B cell (primary cell): ENCODE data around the gene CUBN. TPM values are rescaled to one million over a fixed set of nuclear protein-coding genes. Genes with fewer than 3 reads are reported as not detected.

ENCODE experiments used
- ATAC-seq: fragments of 200-7000 bp; cut with Tn5 transposase; one replicate; pipeline ENCODE4 v1.10.0; 2021; ENCODE audit warnings: low read depth, mild to moderate bottlenecking, moderate number of reproducible peaks, moderate library complexity
- CTCF ChIA-PET: fragments of 350-600 bp; sonication (Branson Sonifier 250); formaldehyde crosslinking; loops from one replicate; lab custom pipeline; 2021; ENCODE audit warnings: antibody characterized with exemption, inconsistent platforms; lab: Charles Lee
- POLR2A ChIA-PET: fragments of 350-600 bp; sonication (Branson Sonifier 250); formaldehyde crosslinking; loops from one replicate; lab custom pipeline; 2021; ENCODE audit warnings: antibody characterized with exemption; lab: Charles Lee
- DNase-seq: peaks from one replicate; pipeline ENCODE4 v3.0.0; 2013
- H2AFZ ChIP-seq: 2 replicates; pipeline ENCODE4 v1.6.1; 2012; ENCODE audit warnings: mild to moderate bottlenecking, low read depth, low read length; ENCODE audit not compliant: insufficient read depth, poor library complexity, severe bottlenecking
- H3K27ac ChIP-seq, 2 donors: 1 replicate in 1 of 2; 2 replicates in 1 of 2; pipeline ENCODE4 v1.5.1; 2012 to 2013; ENCODE audit warnings: low read length in 2 of 2, mild to moderate bottlenecking in 2 of 2, moderate library complexity in 1 of 2
- H3K27me3 ChIP-seq, 4 experiments: fragments of 200-600 bp in 1 of 4; sonication (generic) in 1 of 4; replicated peaks in 1 of 4; 1 replicate in 2 of 4; 2 replicates in 2 of 4; pipeline versions ENCODE4 v1.6.1 to v1.7.0; 2013 to 2016; ENCODE audit warnings: low read length in 3 of 4, mild to moderate bottlenecking in 2 of 4, mixed read lengths in 1 of 4, moderate library complexity in 1 of 4; ENCODE audit not compliant: insufficient read depth in 4 of 4, control insufficient read depth in 3 of 4; ENCODE audit errors: control extremely low read depth in 1 of 4
- H3K36me3 ChIP-seq, 2 experiments: replicated peaks in 1 of 2; 1 replicate in 1 of 2; 2 replicates in 1 of 2; pipeline versions ENCODE4 v1.6.1 to v1.7.1; 2013; ENCODE audit warnings: low read length in 1 of 2; ENCODE audit not compliant: insufficient read depth in 2 of 2, control insufficient read depth in 1 of 2; ENCODE audit errors: control extremely low read depth in 1 of 2, extremely low read depth in 1 of 2
- H3K4me1 ChIP-seq, 2 donors: fragments of 200-600 bp in 1 of 2; sonication (generic) in 1 of 2; 1 replicate in 1 of 2; 2 replicates in 1 of 2; pipeline versions ENCODE4 v1.5.1 to v1.6.1; 2013 to 2017; ENCODE audit warnings: low read length in 2 of 2; ENCODE audit not compliant: control insufficient read depth in 2 of 2, insufficient read depth in 2 of 2
- H3K4me2 ChIP-seq: replicated peaks from 2 replicates; pipeline ENCODE3; 2012; ENCODE audit warnings: mild to moderate bottlenecking, low read depth, low read length; ENCODE audit not compliant: poor library complexity, severe bottlenecking
- H3K4me3 ChIP-seq, 5 experiments: fragments of 200-600 bp in 1 of 5; sonication (generic) in 1 of 5; 1 replicate in 3 of 5; 2 replicates in 2 of 5; pipeline versions ENCODE4 v1.5.1 to v1.7.0; 2011 to 2016; ENCODE audit warnings: low read length in 4 of 5, mild to moderate bottlenecking in 4 of 5, low read depth in 2 of 5, control low read depth in 1 of 5, moderate library complexity in 1 of 5; ENCODE audit not compliant: insufficient read depth in 1 of 5; ENCODE audit errors: control extremely low read depth in 1 of 5, extremely low read depth in 1 of 5
- H3K79me2 ChIP-seq: fragments of 200-600 bp; sonication (generic); one replicate; pipeline ENCODE4 v1.6.0; 2016; ENCODE audit warnings: low read length; ENCODE audit not compliant: control insufficient read depth, insufficient read depth
- H3K9ac ChIP-seq: fragments of 200-600 bp; sonication (generic); 2 replicates; pipeline ENCODE4 v1.6.1; 2017; ENCODE audit warnings: mild to moderate bottlenecking, low read length, moderate library complexity
- H3K9me3 ChIP-seq, 3 donors: one replicate each; pipeline versions ENCODE4 v1.6.1 to v1.7.1; 2013; ENCODE audit warnings: low read length in 2 of 3; ENCODE audit not compliant: control insufficient read depth in 2 of 3, insufficient read depth in 1 of 3; ENCODE audit errors: control extremely low read depth in 1 of 3
- H4K20me1 ChIP-seq: 2 replicates; pipeline ENCODE4 v1.6.0; 2012; ENCODE audit warnings: mild to moderate bottlenecking, low read length; ENCODE audit not compliant: insufficient read depth, control insufficient read depth, poor library complexity, severe bottlenecking
- H3K27ac Mint-ChIP-seq: one replicate; pipeline ENCODE4 v1.8.0; 2021; ENCODE audit warnings: mixed read lengths
- H3K27me3 Mint-ChIP-seq: one replicate; pipeline ENCODE4 v1.8.0; 2021; ENCODE audit warnings: mixed read lengths
- H3K4me1 Mint-ChIP-seq: one replicate; pipeline ENCODE4 v1.8.0; 2021; ENCODE audit warnings: mixed read lengths
- H3K4me3 Mint-ChIP-seq: one replicate; pipeline ENCODE4 v1.8.0; 2021; ENCODE audit warnings: mixed read lengths
- H3K9me3 Mint-ChIP-seq: one replicate; pipeline ENCODE4 v1.8.0; 2022; ENCODE audit warnings: mixed read lengths; ENCODE audit not compliant: insufficient read depth
- CTCF ChIP-seq: fragments of 200-600 bp; IDR thresholded peaks from one replicate; pipeline ENCODE4 v1.8.0; 2022; ENCODE audit warnings: antibody characterized with exemption, mild to moderate bottlenecking
- EZH2 ChIP-seq: IDR thresholded peaks from 2 replicates; pipeline ENCODE4 v1.6.1; 2012; ENCODE audit warnings: borderline replicate concordance, low read depth, mild to moderate bottlenecking, moderate library complexity, low read length; ENCODE audit not compliant: insufficient read depth, poor library complexity, severe bottlenecking
- WGBS: methylation state at CpG from one replicate; pipeline ENCODE4 v1.1.5; 2013; ENCODE audit warnings: missing lambda C conversion rate; ENCODE audit not compliant: insufficient coverage; 5-methylcytosine and 5-hydroxymethylcytosine counted together
- intact Hi-C: fragments of 100-400 bp; cut with micrococcal nuclease; formaldehyde crosslinking; loops from one replicate; pipeline ENCODE4 v1.10.0; 2022
- polyA plus RNA-seq: library from polyadenylated mRNA; depleted of rRNA; stranded (reverse); fragments of >200 nt; gene quantifications from 2 replicates; pipeline ENCODE4 v1.2.3, GENCODE V29; 2012
- total RNA-seq, 2 donors: library from RNA; stranded (reverse); fragments of 120-200 nt in 1 of 2; gene quantifications; 1 replicate in 1 of 2; 2 replicates in 1 of 2; pipeline versions ENCODE4 v1.2.3 to v1.2.4, GENCODE V29; 2013 to 2022

CUBN gene
- total and polyA plus RNA-seq, 2 donors (not counting 1 experiment from before 2014, with no cell fraction given), result 4.2 to 5.7 TPM

GRCh38 chr10:16867990-16868389 lies 261.6 kb downstream of the CUBN start:
- no peak for TF ChIP-seq CTCF
- no peak for TF ChIP-seq EZH2
- POLR2A ChIA-PET, result no interaction called here
- no peak overlapping the region for H3K4me3 ChIP-seq
- H2AFZ ChIP-seq, result no peak overlapping the region
- H3K4me1 ChIP-seq, result no peaks in the 10 kb centered on the region
- H3K27me3 ChIP-seq, result peaks cover 0 to 6% (median 0%) of the 10 kb centered on the region in 4 experiments
- H3K9me3 ChIP-seq, result peaks cover 0 to 6% (median 0%) of the 10 kb centered on the region in 3 donors
- H3K4me1 Mint-ChIP-seq, result no peaks in the 10 kb centered on the region
- H3K4me3 Mint-ChIP-seq, result no peak overlapping the region
- H3K27ac ChIP-seq, result no peak overlapping the region
- no peak overlapping the region for H3K9ac ChIP-seq
- H4K20me1 ChIP-seq, result no peaks in the 10 kb centered on the region
- H3K4me2 ChIP-seq, result no peak overlapping the region
- no peaks in the 10 kb centered on the region for H3K79me2 ChIP-seq
- ATAC-seq (no peak), DNase-seq (no peak)
- WGBS, result no CpG with 5 or more reads among the region's 4 CpGs
- H3K9me3 Mint-ChIP-seq, result no peaks in the 10 kb centered on the region
- no peak overlapping the region for H3K27ac Mint-ChIP-seq
- intact Hi-C loops, result no loop called here
- CTCF ChIA-PET, result no interaction called here
- no peaks in the 10 kb centered on the region for H3K36me3 ChIP-seq
- peaks cover 6% of the 10 kb centered on the region for H3K27me3 Mint-ChIP-seq

GRCh38 chr10:16867556-16867955 lies 262.1 kb downstream of the CUBN start:
- no peaks in the 10 kb centered on the region for H3K36me3 ChIP-seq
- no peaks in the 10 kb centered on the region for H3K79me2 ChIP-seq
- no peak overlapping the region for H2AFZ ChIP-seq
- no peaks in the 10 kb centered on the region for H3K9me3 Mint-ChIP-seq
- ChIA-PET POLR2A (no interaction called here), CTCF (no interaction called here)
- H3K9ac ChIP-seq, result no peak overlapping the region
- H3K4me3 ChIP-seq, result no peak overlapping the region
- H3K27ac ChIP-seq, result no peak overlapping the region
- H3K4me1 ChIP-seq, result no peaks in the 10 kb centered on the region
- H4K20me1 ChIP-seq, result no peaks in the 10 kb centered on the region
- no peak overlapping the region for H3K4me2 ChIP-seq
- ATAC-seq (no peak), DNase-seq (no peak)
- no peak overlapping the region for H3K4me3 Mint-ChIP-seq
- no peak overlapping the region for H3K27ac Mint-ChIP-seq
- intact Hi-C loops, result no loop called here
- H3K9me3 ChIP-seq, result peaks cover 0 to 6% (median 0%) of the 10 kb centered on the region in 3 donors
- no peaks in the 10 kb centered on the region for H3K4me1 Mint-ChIP-seq
- peaks cover 0 to 6% (median 0%) of the 10 kb centered on the region in 4 experiments for H3K27me3 ChIP-seq
- WGBS, result no CpG with 5 or more reads among the region's 2 CpGs
- peaks cover 6% of the 10 kb centered on the region for H3K27me3 Mint-ChIP-seq
- no peak for TF ChIP-seq CTCF
- no peak for TF ChIP-seq EZH2
